HG03354 (cell line): ENCODE results near the gene FANCI.
A peak's percentile ranks its signal among the peaks of the same experiment; 100 is the strongest.

Experiments
- ATAC-seq: cut with Tn5 transposase; IDR thresholded peaks from one replicate; pipeline ENCODE4 v1.9.1; 2021; ENCODE audit warnings: mild to moderate bottlenecking; ENCODE audit not compliant: unreplicated experiment, poor library complexity, severe bottlenecking

FANCI gene

GRCh38 chr15:89356634-89357298 lies 113.0 kb downstream of the FANCI start:
- ATAC-seq: no peak

- ATAC-seq: peak; percentile 13
Measured at GRCh38 chr15:89358435-89358754, 114.6 kb downstream of the FANCI start.

GRCh38 chr15:89358755-89359439 lies 115.1 kb downstream of the FANCI start:
- ATAC-seq: peak; percentile 81

- ATAC-seq: no peak
Measured at GRCh38 chr15:89359471-89360293, 115.9 kb downstream of the FANCI start.

- ATAC-seq: no peak
Measured at GRCh38 chr15:89360294-89360971, 116.7 kb downstream of the FANCI start.

- ATAC-seq: no peak
Measured at GRCh38 chr15:89361451-89362202, 117.8 kb downstream of the FANCI start.

GRCh38 chr15:89362203-89363101 lies 118.7 kb downstream of the FANCI start:
- no peak for ATAC-seq

GRCh38 chr15:89363133-89363532 lies 119.4 kb downstream of the FANCI start:
- ATAC-seq: no peak

- no peak for ATAC-seq
Measured at GRCh38 chr15:89363770-89364169, 120.0 kb downstream of the FANCI start.

- no peak for ATAC-seq
Measured at GRCh38 chr15:89364341-89364740, 120.6 kb downstream of the FANCI start.

- ATAC-seq: no peak
Measured at GRCh38 chr15:89364741-89365450, 121.1 kb downstream of the FANCI start.

GRCh38 chr15:89365462-89366065 lies 121.8 kb downstream of the FANCI start:
- no peak for ATAC-seq
